Renal cortical epithelial cell (primary cell): ENCODE measurements around the gene STK31. TPM values are rescaled to one million over a fixed set of nuclear protein-coding genes. Genes with fewer than 3 reads are reported as not detected.
A peak's percentile ranks its signal among the peaks of the same experiment; 100 is the strongest.
"Not testable (repeated sequence)": the region's sequence is repeated elsewhere in the genome, so short reads cannot be mapped to it uniquely, and the experiment has no call there.

ENCODE experiments used
- DNase-seq: peaks from one replicate; pipeline ENCODE4 v3.0.0-alpha.2; 2011; ENCODE audit warnings: low read depth
- total RNA-seq: library from RNA; depleted of rRNA; stranded (reverse); fragments of >200 nt; gene quantifications from 2 replicates; pipeline ENCODE4 v1.2.3, GENCODE V29; 2014

The STK31 gene
- total RNA-seq, 1 donor from 2014 or later: 0.25 TPM

GRCh38 chr7:23802720-23803397, 92.8 kb downstream of the STK31 start:
- DNase-seq: no peak

- no peak for DNase-seq
These were observed 94.7 kb downstream of the STK31 start for GRCh38 chr7:23804707-23805106.

- DNase-seq: no peak
These were observed 98.4 kb downstream of the STK31 start for GRCh38 chr7:23808421-23808820.

GRCh38 chr7:23810099-23810498, 100.1 kb downstream of the STK31 start:
- no peak for DNase-seq

GRCh38 chr7:23811540-23811939, 101.5 kb downstream of the STK31 start:
- no peak for DNase-seq

- not testable (repeated sequence) for DNase-seq
These were observed 118.1 kb downstream of the STK31 start for GRCh38 chr7:23828125-23828524.

GRCh38 chr7:23832733-23833132, 122.7 kb downstream of the STK31 start:
- DNase-seq: not testable (repeated sequence)

- no peak for DNase-seq
These were observed 123.4 kb downstream of the STK31 start for GRCh38 chr7:23833405-23833804.

GRCh38 chr7:23844837-23845236, 134.8 kb downstream of the STK31 start:
- not testable (repeated sequence) for DNase-seq

- DNase-seq: no peak
These were observed 142.1 kb downstream of the STK31 start for GRCh38 chr7:23852135-23852534.

- DNase-seq: no peak
These were observed 143.0 kb downstream of the STK31 start for GRCh38 chr7:23852988-23853387.

- DNase-seq: peak; percentile 41
These were observed 153.3 kb downstream of the STK31 start for GRCh38 chr7:23863209-23863787.

GRCh38 chr7:23864973-23865372, 155.0 kb downstream of the STK31 start:
- DNase-seq: no peak

- no peak for DNase-seq
These were observed 163.3 kb downstream of the STK31 start for GRCh38 chr7:23873306-23873705.

GRCh38 chr7:23876526-23876925, 166.5 kb downstream of the STK31 start:
- not testable (repeated sequence) for DNase-seq

Other genes starting within 250 kb of the STK31 start
- 43.9 and 50.8 TPM in 2 replicates for gene IGF2BP3, start 239.7 kb upstream of the STK31 start, total RNA-seq
- gene TRA2A, start 178.2 kb upstream of the STK31 start, total RNA-seq: 27.6 and 38.0 TPM in 2 replicates
- gene CCDC126, start 112.8 kb upstream of the STK31 start, total RNA-seq: 18.7 and 36.8 TPM in 2 replicates
- 4.8 and 14.8 TPM in 2 replicates for gene FAM221A, start 30.0 kb upstream of the STK31 start, total RNA-seq